GM12801 (cell line): ENCODE data around the gene TCEAL3.

ENCODE experiments used
- TF ChIP-seq, protein P1 (sequence below): IDR thresholded peaks from one replicate; pipeline ENCODE4 v1.5.1; 2011; ENCODE audit warnings: control low read depth; ENCODE audit not compliant: insufficient read length; ENCODE audit errors: extremely low read depth

The TCEAL3 gene

GRCh38 chrX:103629318-103630170 is 21.8 kb downstream of the TCEAL3 start:
- TF ChIP-seq, protein P1, sequence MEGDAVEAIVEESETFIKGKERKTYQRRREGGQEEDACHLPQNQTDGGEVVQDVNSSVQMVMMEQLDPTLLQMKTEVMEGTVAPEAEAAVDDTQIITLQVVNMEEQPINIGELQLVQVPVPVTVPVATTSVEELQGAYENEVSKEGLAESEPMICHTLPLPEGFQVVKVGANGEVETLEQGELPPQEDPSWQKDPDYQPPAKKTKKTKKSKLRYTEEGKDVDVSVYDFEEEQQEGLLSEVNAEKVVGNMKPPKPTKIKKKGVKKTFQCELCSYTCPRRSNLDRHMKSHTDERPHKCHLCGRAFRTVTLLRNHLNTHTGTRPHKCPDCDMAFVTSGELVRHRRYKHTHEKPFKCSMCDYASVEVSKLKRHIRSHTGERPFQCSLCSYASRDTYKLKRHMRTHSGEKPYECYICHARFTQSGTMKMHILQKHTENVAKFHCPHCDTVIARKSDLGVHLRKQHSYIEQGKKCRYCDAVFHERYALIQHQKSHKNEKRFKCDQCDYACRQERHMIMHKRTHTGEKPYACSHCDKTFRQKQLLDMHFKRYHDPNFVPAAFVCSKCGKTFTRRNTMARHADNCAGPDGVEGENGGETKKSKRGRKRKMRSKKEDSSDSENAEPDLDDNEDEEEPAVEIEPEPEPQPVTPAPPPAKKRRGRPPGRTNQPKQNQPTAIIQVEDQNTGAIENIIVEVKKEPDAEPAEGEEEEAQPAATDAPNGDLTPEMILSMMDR, result no peak

- TF ChIP-seq, protein P1, result no peak
Measured at GRCh38 chrX:103630171-103630511, 22.4 kb downstream of the TCEAL3 start.

GRCh38 chrX:103631145-103631544 is 23.4 kb downstream of the TCEAL3 start:
- TF ChIP-seq, protein P1, result no peak

- TF ChIP-seq, protein P1, result no peak
Measured at GRCh38 chrX:103635436-103635835, 27.7 kb downstream of the TCEAL3 start.

DNA sequence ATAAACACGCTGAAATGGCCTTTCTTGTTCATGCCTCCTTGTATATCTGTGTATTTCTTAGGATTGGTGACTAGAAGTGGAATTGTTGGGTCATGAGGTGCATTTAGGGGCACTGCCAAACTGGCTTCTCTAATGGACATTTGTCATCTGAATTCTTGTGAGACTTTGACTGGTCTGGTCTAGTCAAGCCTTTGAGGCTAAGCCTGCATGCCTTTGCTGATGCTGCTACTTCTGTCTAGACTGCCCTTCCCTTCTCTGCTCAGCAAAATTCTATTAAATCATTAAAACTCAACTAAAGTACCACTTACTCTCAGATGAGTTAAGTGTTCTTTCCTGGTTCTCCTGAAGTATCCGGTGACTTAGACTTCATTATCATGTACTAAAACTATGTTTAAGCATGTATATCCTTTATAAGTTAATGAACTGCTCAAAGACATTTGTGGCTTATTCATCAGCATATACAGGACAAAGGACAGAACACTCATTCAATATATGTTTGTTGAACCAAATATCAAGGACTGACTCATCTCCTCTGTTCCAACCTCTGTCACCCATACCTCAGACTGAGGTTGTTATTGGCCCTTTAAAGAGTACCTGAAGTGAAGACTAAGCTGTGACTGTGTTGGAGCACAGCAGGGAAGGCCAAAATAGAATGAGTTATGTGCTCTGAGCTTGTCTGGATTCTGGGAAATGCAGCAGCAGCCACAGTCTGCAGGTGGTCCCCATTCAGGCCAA is 30.0 kb downstream of the TCEAL3 start:
- TF ChIP-seq, protein P1, result no peak

GRCh38 chrX:103640401-103641155 is 32.8 kb downstream of the TCEAL3 start:
- TF ChIP-seq, protein P1, result no peak

GRCh38 chrX:103644125-103644524 is 36.4 kb downstream of the TCEAL3 start:
- TF ChIP-seq, protein P1, result no peak
